Dedifferentiated amniotic fluid mesenchymal stem cell (primary cell): ENCODE results near the gene CHD3.
"Not testable (repeated sequence)": the region's sequence is repeated elsewhere in the genome, so short reads cannot be mapped to it uniquely, and the experiment has no call there.

Source experiments
- DNase-seq: peaks from one replicate; pipeline ENCODE4 v3.0.0-alpha.2; 2016; ENCODE audit errors: extremely low spot score

Gene CHD3

GRCh38 chr17:7849751-7850504 lies 38.7 kb upstream of the CHD3 start:
- DNase-seq, result no peak

- DNase-seq, result no peak
These were observed 37.7 kb upstream of the CHD3 start for GRCh38 chr17:7850701-7851437.

- peak; percentile 69 for DNase-seq
These were observed 36.9 kb upstream of the CHD3 start for GRCh38 chr17:7851438-7852261.

- no peak for DNase-seq
These were observed 36.3 kb upstream of the CHD3 start for GRCh38 chr17:7852262-7852670.

GRCh38 chr17:7852919-7853690 lies 35.5 kb upstream of the CHD3 start:
- no peak for DNase-seq

DNA sequence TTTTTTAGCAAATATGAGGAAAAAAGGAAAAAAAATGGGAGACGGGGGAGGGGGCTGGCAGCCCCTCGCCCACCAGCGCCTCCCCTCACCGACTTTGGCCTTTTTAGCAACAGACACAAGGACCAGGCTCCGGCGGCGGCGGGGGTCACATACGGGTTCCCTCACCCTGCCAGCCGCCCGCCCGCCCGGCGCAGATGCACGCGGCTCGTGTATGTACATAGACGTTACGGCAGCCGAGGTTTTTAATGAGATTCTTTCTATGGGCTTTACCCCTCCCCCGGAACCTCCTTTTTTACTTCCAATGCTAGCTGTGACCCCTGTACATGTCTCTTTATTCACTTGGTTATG lies 34.9 kb upstream of the CHD3 start:
- DNase-seq, result no peak

GRCh38 chr17:7854078-7854777 lies 34.4 kb upstream of the CHD3 start:
- DNase-seq, result no peak

- no peak for DNase-seq
These were observed 33.5 kb upstream of the CHD3 start, which contains the start of gene TMEM88 for GRCh38 chr17:7854851-7855659. Gene TMEM88, plus strand, starts transcription at chr17:7855066. Its CDS starts 9 bp downstream, at chr17:7855075.

GRCh38 chr17:7855660-7856010 lies 33.0 kb upstream of the CHD3 start:
- DNase-seq, result no peak

DNA sequence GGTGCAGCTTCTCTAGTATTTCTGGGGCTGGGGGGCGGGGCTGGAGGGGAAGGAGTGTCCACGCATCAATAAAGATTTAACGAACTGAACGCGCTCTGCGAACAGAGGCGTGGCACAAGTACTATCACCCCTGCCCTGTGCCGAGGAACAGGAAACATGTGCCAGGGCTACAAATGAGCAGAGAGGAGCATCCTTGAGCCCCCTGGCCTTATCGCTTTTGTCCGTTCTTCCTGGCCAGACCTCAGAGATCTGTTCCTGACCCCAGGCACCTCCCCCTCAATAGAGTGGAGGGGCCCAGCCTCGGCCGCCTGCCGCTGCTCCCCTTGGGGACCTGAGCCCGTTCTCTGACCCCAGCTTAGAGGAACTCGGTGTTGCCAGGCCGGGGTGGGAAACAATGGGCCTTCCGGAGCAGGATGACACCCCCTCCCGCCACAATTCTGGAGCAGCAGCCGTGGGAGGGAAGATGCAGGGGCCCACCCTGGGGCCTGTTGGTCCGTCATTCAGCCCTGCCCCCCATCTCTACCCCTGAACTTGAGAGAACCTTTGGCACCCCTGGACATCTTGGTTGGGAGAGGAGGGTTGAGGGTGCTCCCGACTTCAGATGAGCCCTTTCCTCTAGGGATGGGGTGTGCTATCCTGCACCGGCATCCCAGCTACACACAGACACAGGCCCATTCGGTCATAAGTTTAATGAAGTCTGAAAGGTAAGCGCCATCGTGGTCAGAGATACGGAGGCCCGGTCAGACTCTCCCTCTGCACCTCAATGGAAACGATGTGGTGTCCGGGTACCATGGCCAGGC lies 32.4 kb upstream of the CHD3 start:
- no peak for DNase-seq

DNA sequence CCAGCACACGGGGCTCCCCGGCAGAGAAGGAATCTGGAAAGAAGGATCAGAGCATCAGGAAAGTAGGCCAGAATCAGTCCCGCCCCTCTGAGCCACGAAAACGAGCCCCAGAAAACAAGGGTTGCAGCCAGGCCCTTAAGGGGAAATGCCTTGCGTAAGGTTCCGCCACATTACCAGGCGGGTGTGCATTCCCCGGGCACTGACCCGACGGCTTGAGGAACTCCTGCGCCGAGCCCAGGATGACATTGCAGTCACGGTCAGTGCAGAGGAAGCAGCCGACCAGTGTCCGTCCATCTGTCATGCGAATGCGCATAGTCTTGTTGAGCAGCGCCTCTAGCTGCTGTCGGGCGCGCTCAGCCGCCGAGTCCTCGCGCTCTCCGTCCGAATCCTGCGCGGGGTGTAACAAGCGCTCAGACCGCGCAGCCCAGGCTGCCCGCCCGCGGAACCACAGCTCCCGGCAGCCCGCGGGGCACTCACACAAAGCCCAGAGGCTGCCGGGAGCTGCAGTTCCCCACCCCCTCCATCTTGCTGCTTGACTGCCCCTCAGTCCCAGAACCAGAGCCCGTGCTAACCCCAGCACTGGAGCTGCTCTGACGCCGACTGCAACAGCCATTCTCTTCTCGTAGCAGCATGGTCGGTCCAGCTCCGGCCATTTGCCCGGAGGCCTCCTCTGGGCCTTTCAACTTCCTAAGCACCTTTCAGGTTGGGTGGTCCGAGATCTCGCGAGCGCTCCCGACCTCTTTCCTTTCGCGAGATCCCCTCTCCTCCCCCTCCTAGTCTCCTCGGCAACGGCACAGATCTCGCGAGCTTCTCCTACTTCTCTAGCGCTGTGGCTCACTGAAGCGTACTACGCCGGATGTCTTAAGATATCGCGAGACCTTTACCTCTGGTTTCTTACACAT lies 31.5 kb upstream of the CHD3 start, which contains the start of gene NAA38:
NAA38 (minus strand) TSS at position 749 of the 902 bp plus-strand sequence; CDS start at position 653, 96 bp downstream.
- peak; percentile 100 for DNase-seq

DNA sequence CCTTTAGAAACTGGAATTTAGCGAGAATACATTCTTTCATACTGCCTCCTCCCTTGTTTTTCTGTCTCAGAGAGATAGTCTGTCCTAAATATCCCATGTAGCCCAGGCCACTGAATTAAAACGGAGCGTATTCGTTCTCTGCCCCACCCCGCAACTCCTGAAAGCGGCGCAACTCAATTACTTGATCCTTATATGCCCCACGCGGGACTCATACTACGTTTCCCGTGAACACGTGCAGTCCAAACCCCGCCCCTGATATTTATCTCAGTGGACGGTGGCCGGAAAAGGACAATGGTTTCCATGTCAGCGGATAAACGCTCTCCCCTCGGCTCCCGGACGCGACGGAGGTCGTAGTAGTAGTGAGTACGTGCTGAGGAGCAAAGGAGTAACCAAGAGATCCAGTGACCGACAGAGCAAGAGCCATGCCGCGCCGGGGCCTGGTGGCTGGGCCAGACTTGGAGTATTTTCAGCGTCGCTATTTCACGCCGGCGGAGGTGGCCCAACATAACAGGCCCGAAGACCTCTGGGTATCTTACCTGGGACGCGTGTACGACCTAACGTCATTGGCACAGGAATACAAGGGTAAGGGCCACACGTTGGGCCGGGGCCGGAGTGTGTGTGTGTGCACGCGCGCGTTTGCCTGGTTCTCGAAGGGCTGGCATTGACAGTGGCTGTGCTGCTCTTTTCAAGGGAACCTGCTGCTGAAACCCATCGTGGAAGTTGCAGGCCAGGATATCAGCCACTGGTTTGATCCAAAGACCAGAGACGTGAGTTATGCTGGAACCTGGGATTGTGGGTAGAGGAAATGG lies 30.7 kb upstream of the CHD3 start, which contains the start of gene CYB5D1:
CYB5D1 (plus strand) TSS at position 291 of the 809 bp plus-strand sequence; CDS start at position 423, 132 bp downstream.
- peak; percentile 88 for DNase-seq

DNA sequence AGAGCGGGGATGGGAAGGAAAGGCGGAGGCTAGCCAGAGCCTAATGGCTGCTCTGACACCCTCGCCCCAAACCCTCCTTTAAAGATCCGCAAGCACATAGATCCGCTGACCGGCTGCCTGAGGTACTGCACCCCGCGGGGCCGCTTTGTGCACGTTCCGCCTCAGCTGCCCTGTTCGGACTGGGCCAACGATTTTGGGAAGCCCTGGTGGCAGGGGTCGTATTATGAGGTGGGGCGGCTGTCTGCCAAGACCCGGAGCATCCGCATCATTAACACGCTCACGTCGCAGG lies 30.1 kb upstream of the CHD3 start:
- DNase-seq, result peak; percentile 61

DNA sequence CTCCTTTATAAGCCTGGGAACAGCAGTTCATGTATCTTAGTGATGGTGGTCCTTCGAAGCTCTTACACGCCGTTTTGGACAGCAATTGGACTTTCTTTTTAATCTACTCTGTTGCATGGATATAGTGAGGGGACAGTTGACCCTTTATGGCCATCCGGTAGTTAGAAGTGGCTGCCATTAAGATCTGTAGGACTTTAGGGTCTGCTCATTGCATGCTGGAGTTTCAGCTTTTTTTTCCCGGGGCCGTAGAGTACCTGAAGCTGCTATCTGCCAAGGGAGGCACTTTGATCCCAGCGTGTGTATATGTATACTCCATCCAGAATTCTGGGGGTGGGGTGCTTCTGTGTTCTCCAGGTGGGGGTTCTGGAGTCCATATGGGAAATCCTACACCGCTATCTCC lies 29.6 kb upstream of the CHD3 start:
- no peak for DNase-seq

DNA sequence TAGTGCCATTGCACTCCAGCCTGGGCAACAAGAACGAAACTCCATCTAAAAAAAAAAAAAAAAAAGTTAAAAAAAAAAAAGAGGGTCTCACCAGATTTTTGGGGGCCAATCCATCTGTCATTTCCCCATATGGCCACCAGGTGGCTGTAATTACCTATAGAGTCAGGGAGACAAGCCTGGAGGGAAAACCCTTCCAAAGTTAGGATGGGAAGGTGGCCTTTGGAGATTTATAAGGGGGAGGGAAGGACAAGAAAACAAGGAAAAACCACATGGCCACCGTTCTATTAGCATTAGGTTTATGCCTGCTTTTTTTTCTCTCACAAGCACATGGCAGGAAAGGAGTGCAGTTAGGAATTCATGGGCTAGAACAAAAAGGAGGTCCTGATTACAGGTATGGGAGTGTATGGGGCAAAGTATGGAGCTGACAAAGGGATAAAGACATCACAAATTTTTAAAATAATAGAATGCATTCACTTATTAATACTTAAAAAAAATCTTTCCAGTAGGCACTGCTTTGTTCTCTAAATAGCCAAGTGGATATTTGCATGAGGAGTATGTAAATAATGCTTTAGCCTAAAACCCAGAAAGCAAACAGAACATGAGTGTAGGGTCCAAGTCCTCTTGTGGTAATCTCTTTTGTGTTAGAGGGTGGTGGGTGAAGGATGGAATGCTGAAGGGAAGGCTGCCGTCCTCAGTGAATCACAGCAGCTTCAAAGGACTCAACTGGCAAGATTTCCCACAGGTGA lies 25.7 kb upstream of the CHD3 start:
- DNase-seq, result peak; percentile 57

DNA sequence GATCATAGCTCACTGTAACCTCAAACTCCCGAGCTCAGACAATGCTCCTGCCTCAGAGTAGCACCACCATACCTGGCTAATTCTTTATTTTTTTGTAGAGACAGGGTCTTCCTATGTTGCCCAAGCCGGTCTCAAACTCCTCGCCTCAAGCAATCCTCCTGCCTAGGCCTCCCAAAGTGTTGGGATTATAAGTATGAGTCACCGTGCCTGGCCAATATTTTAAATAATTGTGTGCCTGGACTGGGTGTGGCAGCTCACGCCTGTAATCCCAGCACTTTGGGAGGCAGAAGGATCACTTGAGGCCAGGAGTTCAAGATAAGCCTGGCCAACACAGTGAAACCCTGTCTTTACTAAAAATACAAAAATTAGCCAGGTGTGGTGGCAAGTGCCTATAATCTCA lies 24.2 kb upstream of the CHD3 start:
- DNase-seq, result not testable (repeated sequence)
